HG02588 (cell line): Measurements from ENCODE around the gene INF2.

ENCODE experiments used
- ATAC-seq: cut with Tn5 transposase; IDR thresholded peaks from one replicate; pipeline ENCODE4 v1.9.1; 2021; ENCODE audit warnings: mild to moderate bottlenecking, moderate library complexity; ENCODE audit not compliant: unreplicated experiment

INF2 gene

DNA sequence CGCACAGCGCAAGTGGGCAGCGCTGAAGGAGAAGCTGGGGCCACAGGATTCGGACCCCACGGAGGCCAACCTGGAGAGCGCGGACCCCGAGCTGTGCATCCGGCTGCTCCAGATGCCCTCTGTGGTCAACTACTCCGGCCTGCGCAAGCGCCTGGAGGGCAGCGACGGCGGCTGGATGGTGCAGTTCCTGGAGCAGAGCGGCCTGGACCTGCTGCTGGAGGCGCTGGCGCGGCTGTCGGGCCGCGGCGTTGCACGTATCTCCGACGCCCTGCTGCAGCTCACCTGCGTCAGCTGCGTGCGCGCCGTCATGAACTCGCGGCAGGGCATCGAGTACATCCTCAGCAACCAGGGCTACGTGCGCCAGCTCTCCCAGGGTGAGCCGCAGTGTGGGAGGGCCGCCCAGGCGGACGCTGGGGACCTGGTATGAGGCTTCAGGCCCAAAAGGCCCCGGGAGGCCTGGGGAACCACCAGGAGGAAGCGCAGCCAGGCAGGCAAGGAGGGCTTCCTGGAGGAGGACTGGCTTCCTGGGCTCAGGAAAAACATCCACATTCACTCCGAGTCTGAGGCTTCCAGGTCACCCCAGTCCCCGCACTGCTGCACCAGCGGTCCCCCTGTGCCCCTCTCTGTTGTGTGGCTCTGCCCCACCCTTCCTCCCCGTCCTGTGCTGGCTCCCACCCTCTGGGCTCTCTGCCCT is 12.1 kb downstream of the INF2 start:
- no peak for ATAC-seq

DNA sequence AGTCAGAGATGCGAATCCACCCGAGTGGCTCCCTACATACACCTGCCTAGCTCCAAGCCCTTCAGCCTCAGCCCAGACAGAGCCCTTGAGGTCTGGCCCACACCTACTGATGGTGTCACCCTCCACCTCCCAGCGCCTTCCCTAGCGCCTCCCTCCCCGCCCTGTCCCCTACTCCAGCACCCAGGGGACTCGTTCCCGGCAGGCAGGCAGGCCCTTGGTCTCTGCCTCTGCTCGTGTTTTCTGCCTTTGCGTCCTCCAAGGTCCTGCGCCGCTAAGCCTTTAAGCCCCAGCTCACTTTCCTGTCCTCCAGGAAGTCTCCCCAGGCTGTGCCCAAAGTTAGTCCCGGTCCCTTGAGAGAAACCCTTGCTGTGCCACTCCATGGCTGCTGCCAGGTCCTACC is 12.7 kb downstream of the INF2 start:
- no peak for ATAC-seq

DNA sequence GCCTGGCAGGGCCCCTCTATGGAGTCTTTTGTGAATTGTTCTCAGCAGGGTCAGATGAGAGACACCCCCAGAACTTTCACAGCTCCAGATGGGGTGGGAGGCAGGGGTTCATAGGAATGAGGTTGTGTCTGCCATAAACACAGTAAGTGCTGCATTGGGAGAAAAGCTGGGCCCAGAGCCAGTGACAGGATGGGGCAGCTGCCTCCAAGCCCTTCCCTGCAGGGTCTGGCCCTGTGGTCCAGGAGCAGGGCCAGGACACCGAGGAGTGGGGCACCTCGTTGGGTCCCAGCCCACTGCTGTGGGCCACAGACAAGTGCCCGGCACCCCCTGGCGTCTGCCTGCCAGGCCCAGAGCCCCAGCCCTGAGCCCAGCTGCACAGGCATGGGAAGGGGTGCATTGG is 13.3 kb downstream of the INF2 start:
- ATAC-seq, result no peak

DNA sequence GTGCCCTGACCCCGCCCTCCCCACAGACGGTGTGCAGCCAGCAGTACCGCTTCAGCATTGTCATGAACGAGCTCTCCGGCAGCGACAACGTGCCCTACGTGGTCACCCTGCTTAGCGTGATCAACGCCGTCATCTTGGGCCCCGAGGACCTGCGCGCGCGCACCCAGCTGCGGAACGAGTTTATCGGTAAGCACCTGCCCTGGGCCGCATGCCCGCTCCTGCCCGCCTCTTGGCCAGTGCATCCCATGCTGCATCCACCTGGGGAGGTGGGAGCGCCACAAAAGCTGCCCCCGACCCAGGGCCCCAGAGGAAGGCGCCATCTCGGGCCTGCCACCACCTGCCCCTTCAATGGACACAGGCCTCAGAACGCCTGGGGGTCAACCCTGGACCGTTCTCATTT is 13.9 kb downstream of the INF2 start:
- no peak for ATAC-seq

DNA sequence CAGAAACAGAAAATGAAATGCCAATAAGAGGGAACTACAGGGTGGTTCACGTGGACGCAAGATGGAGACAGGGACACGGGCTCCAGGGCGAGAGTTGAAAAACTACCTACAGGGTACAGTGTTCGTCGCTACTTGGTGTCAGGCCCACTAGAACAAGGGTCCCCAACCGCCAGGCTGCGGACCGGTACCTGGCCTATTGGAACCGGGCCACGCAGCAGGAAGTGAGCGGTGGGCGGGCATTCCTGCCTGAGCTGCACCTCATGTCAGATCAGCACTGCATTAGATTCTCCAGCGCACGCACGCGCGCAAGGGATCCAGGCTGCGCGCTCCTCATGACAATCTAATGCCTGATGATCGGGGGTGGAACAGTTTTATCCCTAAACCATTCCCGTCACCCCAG is 14.8 kb downstream of the INF2 start:
- no peak for ATAC-seq

DNA sequence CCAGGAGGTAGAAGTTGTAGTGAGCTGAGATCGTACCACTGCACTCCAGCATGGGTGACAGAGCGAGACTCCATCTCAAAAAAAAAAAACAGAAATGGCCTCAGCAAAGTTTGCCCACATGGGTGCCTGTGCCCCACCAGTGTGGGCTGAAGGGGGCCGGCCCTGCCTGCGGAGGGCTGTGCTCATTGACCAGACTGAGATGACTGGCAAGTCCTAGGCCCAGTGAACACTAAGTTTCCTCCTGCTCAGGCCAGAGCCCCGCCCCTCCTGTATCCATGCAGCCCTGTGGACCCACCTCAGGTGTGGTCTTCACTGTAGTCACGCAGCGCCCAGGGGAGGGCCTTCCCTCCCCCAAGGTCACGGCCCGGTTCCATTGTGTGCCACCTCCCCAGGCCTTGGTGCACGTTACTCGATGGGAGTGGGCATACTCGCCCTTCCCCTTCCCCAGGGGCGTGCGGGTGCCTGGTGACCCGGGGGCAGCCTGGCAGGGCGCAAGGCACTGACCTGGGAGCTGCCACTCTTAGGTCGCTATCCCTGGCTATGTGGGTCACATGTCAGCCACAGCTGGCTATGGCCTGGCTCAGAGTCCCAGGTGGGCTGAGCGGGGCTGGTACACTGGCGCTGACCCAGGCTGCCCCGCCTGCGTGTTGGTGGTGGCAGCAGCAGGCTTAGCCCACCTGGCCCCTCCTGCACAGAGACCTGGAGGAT is 16.1 kb downstream of the INF2 start:
- no peak for ATAC-seq

DNA sequence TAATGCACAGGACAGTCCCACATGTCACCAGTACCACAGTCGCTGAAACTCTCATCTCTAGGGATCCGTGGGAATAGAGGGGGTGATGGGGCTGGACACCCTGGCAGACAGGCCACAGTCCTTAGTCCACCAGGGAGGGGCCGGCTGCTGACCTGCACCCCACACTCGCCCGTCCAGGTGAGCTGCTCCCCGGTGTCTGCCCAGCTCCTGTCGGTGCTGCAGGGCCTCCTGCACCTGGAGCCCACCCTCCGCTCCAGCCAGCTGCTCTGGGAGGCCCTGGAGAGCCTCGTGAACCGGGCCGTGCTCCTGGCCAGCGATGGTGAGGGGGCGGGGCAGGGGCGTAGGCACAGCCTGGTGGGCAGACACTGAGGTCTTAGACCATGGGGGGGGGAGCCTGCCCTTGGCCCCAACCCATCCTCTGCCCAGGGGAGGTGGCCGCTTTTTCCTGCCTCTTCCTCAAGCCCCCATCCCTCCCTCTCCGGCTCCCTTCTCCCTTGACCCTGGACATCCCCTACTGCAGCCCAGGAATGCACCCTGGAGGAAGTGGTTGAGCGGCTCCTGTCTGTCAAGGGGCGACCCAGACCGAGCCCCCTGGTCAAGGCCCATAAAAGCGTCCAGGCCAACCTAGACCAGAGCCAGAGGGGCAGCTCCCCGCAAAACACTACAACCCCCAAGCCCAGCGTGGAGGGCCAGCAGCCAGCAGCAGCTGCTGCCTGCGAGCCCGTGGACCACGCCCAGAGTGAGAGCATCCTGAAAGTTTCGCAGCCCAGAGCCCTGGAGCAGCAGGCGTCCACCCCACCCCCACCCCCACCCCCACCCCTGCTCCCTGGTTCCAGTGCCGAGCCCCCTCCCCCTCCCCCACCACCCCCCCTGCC is 17.6 kb downstream of the INF2 start:
- ATAC-seq, result no peak

DNA sequence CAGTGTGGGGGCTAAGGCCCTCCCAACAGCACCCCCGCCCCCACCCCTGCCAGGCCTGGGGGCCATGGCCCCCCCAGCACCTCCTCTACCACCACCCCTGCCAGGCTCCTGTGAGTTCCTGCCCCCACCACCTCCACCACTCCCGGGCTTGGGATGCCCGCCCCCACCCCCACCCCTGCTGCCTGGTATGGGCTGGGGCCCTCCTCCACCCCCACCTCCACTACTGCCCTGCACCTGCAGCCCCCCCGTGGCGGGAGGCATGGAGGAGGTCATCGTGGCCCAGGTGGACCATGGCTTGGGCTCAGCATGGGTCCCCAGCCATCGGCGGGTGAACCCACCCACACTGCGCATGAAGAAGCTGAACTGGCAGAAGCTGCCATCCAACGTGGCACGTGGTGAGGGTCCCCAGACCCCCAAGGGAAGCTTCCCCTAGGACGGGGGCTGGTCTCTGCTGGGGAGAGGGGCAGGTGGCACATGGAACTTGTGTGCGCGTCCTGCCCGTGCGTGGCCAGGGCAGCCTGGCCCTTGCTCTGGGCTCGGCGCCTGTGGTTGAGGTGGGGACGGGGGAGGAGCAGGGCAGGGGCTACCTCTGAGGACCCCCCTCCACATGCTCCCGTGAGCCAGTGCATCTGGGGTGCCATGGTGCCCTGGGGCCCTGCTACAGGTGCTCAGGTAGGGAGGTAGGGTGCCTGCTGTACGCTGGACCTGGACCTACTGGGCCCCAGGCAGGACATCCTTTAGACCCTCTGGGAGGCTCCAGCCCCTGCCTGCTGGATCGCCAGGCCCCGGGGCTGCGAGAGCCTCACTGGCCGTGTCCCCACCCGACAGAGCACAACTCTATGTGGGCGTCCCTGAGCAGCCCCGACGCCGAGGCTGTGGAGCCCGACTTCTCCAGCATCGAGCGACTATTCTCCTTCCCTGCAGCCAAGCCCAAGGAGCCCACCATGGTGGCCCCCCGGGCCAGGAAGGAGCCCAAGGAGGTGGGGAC is 18.5 kb downstream of the INF2 start:
- ATAC-seq, result no peak

DNA sequence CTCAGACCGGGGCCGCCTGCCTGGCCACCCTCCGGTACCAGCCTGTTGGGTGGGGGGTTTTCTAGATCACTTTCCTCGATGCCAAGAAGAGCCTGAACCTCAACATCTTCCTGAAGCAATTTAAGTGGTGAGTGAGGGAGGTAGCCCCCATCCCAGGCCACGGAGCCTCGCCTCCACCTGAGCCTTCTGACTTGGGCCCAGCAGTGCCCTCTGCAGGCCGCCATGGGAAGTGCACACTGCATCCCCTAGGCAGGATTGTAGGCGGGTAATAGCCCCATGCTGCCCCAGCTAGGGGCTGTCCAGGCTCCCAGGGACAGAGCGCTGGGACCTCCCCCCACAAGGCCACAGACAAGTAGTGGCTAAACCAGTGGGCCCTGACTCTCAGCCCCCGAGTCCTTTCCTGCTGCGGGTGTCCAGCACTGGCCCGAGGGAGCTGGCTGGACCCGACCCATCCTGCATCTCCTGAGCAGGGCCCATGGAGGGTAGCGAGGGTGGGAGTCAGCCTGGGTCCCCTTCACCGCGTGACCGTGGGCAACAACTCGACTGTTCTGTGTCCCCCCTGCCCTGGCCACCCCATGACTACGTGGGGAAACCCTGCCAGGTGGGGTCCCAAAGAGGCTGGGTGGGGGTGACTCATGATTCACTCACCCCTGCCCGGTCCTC is 19.3 kb downstream of the INF2 start:
- no peak for ATAC-seq

DNA sequence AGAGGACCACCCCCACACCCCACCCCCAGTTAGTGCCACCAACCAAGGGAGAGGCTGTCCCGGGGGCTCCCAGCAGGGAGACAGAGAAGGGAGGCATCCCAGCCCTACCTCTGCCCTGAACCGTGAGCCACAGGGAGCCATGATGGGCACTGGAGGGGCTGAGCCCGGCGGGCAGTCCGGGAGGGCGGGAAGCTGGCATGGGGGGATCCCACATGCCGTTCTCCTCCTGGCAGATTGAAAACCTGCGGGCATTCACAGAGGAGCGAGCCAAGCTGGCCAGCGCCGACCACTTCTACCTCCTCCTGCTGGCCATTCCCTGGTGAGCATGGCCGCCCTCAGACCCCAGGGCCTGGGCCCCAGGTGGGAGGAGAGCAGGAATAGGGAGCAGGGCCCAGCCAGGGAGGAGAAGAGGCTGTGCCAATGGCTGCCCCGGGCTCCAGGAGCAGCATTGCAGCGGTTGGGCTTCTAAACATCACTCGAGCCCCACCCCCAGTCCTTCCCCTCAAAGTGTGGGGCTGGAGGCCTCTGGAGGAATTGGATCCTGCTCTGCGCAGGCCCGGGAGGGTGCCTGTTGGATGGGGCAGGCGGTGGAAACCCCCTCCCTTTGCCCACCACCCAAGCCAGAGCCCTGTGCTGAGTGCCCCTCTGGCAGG is 20.1 kb downstream of the INF2 start:
- ATAC-seq, result no peak

DNA sequence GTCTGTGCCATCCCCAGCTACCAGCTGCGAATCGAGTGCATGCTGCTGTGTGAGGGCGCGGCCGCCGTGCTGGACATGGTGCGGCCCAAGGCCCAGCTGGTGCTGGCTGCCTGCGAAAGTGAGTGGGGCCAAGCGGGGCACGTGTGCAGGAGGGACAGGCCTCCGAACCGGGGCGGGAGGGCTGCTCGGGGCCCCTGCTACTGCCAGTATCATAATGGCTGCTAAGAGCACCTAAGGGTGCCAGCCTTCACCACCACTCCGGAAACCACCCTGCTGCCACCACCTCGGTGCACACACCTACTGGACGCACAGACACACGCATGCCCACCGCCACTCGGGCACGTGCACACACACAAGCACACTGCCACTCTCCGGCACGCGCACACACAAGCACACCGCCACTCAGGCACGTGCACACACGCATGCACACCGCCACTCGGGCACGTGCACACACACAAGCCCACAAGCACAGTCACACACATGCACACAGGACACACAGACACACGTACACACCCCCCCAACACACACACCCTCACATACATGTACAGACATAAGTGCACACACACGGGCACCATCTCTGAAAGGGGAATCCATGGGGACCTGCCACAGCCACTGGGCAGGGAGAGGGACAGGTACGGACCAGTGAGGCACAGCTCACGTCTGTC is 20.8 kb downstream of the INF2 start:
- no peak for ATAC-seq

DNA sequence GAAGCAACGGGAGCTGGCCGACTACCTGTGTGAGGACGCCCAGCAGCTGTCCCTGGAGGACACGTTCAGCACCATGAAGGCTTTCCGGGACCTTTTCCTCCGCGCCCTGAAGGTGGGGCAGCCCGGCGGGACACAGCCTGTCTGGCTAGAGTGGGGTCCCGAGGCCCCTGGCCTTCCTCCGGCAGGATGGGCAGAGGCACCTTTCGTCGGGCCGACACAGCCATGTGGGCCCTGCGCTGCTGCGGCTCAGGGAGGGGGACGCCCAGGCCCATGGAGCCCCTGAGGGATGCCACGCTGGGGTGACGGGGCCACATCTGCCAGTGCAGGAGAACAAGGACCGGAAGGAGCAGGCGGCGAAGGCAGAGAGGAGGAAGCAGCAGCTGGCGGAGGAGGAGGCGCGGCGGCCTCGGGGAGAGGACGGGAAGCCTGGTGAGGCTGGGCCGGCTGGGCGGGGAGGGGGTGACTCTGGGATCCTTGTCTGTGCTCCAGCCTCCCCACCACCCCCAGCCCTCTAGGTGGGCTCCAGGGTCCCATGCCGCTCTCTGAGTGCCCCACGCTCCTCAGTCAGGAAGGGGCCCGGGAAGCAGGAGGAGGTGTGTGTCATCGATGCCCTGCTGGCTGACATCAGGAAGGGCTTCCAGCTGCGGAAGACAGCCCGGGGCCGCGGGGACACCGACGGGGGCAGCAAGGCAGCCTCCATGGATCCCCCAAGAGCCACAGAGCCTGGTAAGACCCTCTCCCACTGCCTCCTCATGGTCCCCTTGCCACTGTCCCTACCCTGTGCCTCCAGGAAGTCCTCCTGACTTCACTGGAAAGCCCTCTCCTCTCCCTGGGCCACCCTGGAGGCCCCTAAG is 23.7 kb downstream of the INF2 start:
- ATAC-seq, result no peak

DNA sequence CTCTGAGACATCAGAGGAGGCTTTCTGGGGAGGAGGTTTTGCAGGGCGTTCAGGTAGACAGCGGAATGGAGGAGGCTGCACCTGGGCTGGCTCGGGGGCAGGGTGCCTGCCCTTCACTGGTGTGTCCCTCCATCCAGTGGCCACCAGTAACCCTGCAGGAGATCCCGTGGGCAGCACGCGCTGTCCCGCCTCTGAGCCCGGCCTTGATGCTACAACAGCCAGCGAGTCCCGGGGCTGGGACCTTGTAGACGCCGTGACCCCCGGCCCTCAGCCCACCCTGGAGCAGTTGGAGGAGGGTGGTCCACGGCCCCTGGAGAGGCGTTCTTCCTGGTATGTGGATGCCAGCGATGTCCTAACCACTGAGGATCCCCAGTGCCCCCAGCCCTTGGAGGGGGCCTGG is 24.6 kb downstream of the INF2 start:
- no peak for ATAC-seq

DNA sequence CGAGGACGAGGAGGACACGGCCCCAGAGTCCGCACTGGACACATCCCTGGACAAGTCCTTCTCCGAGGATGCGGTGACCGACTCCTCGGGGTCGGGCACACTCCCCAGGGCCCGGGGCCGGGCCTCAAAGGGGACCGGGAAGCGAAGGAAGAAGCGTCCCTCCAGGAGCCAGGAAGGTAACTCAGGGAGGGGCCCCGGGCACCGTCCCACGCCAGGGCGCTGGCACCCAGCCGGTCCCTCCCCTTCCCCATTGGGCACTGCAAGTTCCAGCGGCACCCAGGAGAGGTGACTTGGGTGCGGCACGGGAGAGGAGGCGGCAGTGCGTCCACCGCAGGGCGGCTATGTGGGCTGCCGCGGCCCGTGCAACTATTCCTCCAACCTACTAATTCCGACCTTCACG is 25.3 kb downstream of the INF2 start:
- ATAC-seq, result no peak

DNA sequence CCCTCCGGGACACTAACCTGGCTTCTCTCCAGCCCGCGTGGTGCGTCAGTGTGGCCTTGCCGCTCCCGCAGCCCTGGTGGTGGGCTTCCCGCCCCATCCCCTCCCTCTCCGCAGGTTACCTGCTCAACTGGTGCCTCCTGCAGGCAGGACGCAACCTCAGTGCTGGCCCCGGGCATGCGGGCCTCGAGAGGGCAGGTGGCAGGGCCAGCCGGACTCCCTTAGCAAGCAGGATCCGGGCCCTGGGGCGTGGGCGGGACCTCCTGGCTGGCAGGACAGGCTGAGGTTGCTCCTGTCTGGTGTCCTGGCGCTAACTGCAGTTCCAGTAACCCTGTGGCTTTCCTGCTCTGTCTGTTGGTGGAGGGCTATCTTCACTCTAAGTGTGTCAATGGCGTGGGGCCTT is 26.0 kb downstream of the INF2 start:
- no peak for ATAC-seq

DNA sequence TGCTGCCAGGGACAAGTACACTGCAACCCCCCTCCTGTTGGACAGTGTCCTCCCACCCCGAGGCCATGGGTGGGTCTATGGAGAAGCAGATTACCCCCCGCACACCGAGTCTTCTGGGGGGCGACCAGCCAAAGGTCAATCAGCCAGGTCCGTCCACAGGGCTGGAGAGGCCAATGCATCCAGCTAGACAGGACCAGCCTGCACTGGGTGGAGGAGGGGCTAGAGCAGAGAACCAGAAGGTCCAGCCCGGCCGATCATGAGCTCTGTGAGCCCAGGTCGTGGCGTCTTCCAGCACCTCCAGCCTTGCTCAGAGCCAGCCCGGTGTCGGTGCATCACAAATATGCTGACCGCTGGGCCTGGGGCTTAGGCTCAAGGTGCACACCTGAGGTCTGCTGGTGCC is 26.5 kb downstream of the INF2 start:
- no peak for ATAC-seq

DNA sequence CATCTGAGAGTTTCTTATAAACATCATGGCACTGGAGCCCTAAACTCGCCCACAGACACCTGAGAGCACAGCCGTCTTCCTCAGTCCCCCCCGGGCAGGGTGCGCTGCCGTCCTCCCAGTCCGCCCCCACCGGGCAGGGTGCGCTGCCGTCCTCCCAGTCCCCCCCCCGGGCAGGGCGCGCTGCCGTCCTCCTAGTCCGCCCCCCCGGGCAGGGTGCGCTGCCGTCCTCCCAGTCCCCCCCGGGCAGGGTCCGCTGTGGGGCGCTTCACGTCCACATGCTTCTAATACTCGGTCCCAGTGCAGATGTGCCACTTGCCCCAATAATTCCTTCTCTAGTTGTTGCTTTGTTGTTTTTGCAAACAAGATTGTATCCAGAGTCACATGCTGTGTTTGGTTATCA is 27.7 kb downstream of the INF2 start:
- ATAC-seq, result no peak

DNA sequence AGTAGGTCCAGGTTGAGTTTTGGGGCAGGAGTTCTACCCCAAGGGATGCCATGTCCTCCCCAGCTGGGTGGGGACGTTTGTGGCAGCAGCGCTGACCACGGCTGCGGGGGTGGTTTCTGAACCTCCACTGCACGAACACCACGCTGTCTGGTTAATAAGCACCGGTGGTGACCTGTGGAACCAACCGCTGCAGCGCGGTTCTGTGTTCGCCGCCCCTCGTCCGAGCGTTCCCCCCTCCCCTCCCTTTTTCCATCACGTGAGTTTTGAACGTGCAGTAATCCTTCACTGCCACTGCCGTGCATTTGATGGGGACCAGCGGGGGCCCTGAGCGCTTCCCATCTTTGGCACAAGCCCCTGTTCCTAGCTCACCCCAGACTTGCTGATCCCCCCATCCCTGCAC is 28.2 kb downstream of the INF2 start:
- ATAC-seq, result no peak
